Measurements from ENCODE around the gene KCNAB1. TPM values are rescaled to one million over a fixed set of nuclear protein-coding genes. Genes with fewer than 3 reads are reported as not detected.

Gene KCNAB1
- total and polyA plus RNA-seq, 2 of the 8 experiments (the other 6 are each of a cell fraction or from before 2014, with no cell fraction given): 0.51 to 2.3 TPM

- TF ChIP-seq CHD7 (IDR thresholded peaks at IDR 0.05; ENCODE audit: insufficient replicate concordance, low read length) (no peak), HDAC6 (IDR thresholded peaks at IDR 0.05; ENCODE audit: low read depth, low read length) (no peak), NRF1 (IDR thresholded peaks at IDR 0.05; ENCODE audit: low read depth, low read length) (no peak), ZNF274 (IDR thresholded peaks at IDR 0.05; ENCODE audit: borderline replicate concordance, extremely low read depth, low read length) (no peak), TAF7 (optimal IDR thresholded peaks at IDR 0.05; ENCODE audit: borderline replicate concordance, low read depth, low read length) (no peak), USF2 (IDR thresholded peaks at IDR 0.05; ENCODE audit: low read length) (no peak), ASH2L (IDR thresholded peaks at IDR 0.05; ENCODE audit: low read length) (no peak), YY1 (IDR thresholded peaks at IDR 0.05; ENCODE audit: low read depth, low read length) (no peak)
Observed at GRCh38 chr3:156379327-156379726, 258.9 kb downstream of the KCNAB1 start (continued).

All from H1 (cell line).